HL-60/S4 (cell line): ENCODE data around the gene CDKAL1.
"Not testable (repeated sequence)": the region's sequence is repeated elsewhere in the genome, so short reads cannot be mapped to it uniquely, and the experiment has no call there.

Source experiments
- in situ Hi-C: fragments of 300-500 bp; cut with MboI; formaldehyde crosslinking; loops from 2 replicates; pipeline ENCODE4 v1.14.3; 2022; ENCODE audit warnings: low sequenced_read_pairs

The CDKAL1 gene

GRCh38 chr6:20630617-20631548 lies 96.6 kb downstream of the CDKAL1 start:
- in situ Hi-C loops: no loop called here

GRCh38 chr6:20631549-20631924 lies 97.3 kb downstream of the CDKAL1 start:
- in situ Hi-C loops: no loop called here

GRCh38 chr6:20632696-20633095 lies 98.4 kb downstream of the CDKAL1 start:
- in situ Hi-C loops: no loop called here

DNA sequence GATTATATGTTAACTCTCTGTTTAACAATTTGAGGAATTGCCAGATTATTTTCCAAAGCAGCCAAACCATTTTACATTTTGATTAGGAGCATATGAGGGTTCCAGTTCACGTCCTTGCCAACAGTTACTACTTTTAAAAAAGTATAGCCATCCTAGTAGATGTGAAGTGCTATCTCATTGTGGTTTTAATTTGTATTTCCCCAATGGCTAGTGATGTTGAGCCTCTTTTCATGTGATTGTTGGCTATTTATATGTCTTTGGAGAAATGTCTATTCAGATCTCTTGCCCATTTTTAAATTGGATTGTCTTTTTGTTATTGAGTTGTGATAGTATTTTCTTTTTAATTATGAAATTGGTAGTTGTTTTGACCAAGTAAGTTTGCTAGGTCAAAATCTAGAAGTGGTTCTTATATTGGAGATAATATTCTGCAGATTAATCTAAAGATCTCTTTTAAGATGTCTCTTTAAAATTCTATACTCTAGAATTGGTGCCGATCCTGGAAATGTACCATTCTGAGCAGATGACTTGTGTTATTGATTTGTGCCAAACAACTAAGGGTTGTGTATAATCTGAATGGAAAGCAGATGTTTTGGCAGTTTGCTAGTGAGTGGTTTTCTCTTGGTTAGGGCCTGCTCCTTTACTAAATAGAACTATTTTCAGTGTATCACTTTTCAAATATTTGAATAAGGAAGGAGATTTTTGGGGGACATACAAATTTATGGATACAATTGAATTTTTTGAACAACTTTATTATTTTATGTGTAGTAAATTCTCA lies 99.5 kb downstream of the CDKAL1 start:
- in situ Hi-C loops: no loop called here

DNA sequence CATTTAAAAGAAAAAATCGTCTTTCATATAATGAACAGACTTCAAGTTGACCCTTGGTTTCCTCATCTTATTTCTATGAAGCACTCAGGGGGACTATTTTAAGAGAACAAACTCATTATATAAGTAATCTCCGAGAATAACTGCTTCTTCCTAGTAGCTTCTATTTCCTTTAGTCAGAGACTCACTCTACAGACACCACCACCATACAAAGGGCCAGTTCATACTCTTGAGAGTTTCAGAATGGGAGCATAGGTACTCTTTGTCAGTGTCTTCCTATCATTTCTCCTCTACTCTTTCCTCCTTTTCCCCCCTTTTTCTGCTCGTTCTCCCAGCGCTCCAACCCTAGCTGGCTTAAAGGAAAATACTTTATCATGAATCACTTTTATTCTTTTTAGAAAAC lies 104.9 kb downstream of the CDKAL1 start:
- in situ Hi-C loops: no loop called here

DNA sequence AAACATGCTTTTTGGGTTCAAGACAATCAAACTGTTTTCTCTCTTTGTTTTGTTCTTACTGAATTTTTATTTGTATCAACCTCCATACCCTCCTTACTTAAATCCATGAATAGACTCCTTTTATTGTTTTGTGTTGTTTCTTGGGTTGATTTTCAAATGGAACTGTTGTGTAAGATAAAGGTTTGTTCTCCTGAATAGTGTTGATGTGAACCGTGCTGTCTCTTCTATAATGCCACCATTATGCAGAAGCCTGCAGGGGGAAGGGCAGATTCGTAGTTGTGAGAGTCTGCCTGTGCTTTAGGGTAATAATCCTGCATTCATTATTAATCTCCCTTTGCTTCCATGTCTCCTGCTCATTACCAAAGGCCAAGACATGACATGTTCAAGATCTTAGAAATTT lies 105.9 kb downstream of the CDKAL1 start:
- in situ Hi-C loops: no loop called here

- in situ Hi-C loops: no loop called here
Measured at GRCh38 chr6:20642441-20642840, 108.2 kb downstream of the CDKAL1 start.

GRCh38 chr6:20644667-20645370 lies 110.6 kb downstream of the CDKAL1 start:
- in situ Hi-C loops: no loop called here

DNA sequence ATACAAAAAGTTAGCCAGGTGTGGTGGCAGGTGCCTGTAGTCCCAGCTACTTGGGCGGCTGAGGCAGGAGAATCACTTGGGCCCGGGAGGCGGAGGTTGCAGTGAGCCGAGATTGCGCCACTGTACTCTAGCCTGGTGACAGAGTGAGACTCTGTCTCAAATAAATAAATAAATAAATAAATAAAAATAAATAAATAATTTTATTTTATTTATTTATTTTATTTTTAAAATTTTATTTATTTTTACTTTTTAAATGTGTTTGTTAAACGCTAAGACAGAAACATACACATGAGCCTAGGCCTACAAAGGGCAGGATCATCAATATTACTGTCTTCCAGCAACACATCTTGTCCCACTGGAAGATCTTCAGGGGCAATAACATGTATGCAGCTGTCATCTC lies 111.3 kb downstream of the CDKAL1 start:
- in situ Hi-C loops: not testable (repeated sequence)

DNA sequence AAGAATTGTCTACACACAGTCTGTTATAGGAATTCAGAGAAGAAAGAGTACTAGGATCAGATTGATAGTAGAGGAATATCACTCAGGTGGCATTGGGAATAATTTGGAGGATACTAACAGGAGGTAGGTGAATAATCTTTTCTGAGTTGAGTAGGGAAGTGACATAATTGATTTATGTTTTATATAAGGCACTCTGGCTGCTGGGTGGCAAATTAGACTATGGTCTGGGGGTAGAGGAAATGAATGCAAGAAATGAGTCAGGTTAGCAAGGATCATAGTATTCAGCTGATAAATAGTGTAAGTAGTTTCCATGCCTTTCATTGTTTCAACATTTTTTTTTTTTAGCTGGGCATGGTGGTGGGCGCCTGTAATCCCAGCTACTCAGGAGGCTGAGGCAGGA lies 113.3 kb downstream of the CDKAL1 start:
- in situ Hi-C loops: no loop called here

DNA sequence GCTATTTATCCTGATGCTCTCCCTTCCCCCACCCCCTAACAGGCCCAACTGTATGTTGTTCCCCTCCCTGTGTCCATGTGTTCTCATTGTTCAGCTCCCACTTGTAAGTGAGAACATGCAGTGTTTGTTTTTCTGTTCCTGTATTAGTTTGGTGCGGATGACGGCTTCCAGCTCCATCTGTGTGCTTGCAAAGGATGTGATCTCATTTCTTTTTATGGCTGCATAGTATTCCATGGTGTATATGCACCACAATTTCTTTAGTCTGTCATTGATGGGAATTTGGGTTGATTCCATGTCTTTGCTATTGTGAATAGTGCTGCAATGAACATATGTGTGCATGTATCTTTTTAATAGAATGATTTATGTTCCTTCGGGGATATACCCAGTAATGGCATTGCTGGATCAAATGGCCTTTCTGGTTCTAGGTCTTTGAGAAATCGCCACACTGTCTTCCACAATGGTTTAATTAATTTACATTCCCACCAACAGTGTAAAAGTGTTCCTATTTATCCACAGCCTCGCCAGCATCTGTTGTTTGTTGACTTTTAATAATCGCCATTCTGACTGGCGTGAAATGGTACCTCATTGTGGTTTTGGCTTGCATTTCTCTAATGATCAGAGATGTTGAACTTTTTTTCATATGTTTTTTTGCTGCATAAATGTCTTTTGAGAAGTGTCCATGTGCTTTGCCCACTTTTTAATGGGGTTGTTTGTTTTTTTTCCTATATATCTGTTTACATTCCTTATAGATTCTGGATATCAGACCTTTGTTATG lies 115.6 kb downstream of the CDKAL1 start:
- in situ Hi-C loops: not testable (repeated sequence)

GRCh38 chr6:20652299-20653084 lies 118.2 kb downstream of the CDKAL1 start:
- in situ Hi-C loops: no loop called here

GRCh38 chr6:20653085-20653479 lies 118.8 kb downstream of the CDKAL1 start:
- in situ Hi-C loops: no loop called here

DNA sequence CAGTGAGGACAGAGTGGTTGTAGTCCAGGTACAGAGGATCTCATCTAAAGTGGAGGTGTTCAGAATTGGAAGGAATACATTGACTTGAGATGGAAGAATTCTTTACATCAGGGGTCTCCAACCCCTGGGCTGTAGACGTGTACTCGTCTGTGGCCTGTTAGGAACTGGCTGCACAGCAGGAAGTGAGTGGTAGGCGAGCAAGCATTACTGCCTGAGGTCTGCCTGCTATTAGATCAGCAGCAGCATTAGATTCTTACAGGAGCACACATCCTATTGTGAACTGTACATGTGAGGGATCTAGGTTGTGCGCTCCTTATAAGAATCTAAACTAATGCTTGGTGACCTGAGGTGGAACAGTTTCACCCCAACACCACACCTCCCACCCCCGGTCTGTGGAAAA lies 121.1 kb downstream of the CDKAL1 start:
- in situ Hi-C loops: no loop called here

- in situ Hi-C loops: no loop called here
Measured at GRCh38 chr6:20657274-20657800, 123.1 kb downstream of the CDKAL1 start.

DNA sequence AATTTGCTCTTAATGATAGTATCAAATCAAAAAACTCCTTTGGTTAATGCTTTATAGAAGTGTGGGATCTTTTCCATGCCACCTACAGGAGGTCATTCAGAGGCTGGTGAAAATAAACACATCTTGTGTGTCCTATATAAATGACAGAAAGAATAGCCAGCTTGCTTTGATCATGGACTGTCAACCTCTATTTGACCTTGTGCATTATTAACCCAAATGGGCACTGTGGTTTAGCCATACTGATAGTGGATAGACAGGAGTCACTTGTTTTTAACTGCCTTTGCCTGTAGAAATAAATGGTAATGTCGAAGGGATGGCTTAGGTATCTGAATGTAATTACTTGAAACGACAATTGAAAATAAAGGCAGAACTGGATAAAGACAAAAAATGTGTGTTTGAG lies 123.8 kb downstream of the CDKAL1 start:
- in situ Hi-C loops: no loop called here

DNA sequence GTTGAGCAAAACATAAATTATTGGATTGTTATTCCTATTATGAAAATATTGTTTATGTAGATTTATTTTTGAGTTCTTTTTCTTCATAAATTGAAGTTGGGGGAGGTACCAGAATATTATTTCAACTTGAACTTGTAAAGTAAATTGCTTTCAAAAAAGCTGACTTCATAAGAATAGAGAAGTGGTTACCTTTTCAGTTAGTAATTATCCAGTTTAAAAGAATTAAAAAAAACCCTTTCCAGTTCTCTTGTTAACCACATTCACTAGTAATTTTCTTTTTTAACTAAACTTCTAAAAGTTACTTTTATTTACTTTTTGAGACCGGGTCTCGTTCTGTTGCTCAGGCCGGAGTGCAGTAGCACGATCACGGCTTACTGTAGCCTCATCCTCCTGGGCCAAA lies 124.3 kb downstream of the CDKAL1 start:
- in situ Hi-C loops: no loop called here

GRCh38 chr6:20660534-20660933 lies 126.3 kb downstream of the CDKAL1 start:
- in situ Hi-C loops: no loop called here

GRCh38 chr6:20661721-20662120 lies 127.5 kb downstream of the CDKAL1 start:
- in situ Hi-C loops: no loop called here

GRCh38 chr6:20664250-20664649 lies 130.0 kb downstream of the CDKAL1 start:
- in situ Hi-C loops: no loop called here
